GM12872 (cell line): Measurements from ENCODE around the gene NKD2.

ENCODE experiments used
- TF ChIP-seq, protein P1 (sequence below): IDR thresholded peaks from 3 replicates; pipeline ENCODE4 v1.5.1; 2011; ENCODE audit warnings: low read depth, mild to moderate bottlenecking, low read length, moderate library complexity; ENCODE audit not compliant: insufficient read depth

The NKD2 gene

DNA sequence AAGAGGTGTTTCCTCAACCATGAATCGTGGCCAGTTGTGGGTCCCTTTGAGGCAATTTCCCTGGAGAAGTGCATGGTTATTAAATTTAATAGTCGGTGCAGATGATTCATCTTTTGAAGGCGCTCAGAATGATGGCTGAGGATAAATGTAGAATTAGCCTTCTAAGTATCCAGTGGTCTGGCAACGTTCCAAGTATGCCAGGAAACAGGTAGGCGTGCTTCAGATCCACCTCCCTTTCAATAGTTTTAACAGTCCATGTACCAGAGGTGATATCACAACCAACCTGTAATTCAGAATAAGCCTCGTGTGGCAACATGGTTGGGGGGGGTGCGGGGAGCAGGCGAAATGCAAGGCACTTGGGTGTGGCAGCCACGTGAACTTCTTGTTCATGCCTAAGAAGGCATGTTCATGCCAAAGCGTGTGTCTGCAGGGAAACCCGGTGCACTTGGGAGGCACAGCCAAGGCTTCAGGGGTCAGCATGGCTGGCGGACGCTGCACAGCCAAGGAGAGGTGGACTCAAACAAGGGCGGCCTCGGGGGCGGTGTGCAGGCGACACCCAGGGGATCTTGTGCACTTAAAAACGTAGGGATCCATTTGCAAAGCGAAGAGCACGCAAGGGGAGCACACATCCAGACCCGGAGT is 5.2 kb upstream of the NKD2 start:
- TF ChIP-seq, protein P1, sequence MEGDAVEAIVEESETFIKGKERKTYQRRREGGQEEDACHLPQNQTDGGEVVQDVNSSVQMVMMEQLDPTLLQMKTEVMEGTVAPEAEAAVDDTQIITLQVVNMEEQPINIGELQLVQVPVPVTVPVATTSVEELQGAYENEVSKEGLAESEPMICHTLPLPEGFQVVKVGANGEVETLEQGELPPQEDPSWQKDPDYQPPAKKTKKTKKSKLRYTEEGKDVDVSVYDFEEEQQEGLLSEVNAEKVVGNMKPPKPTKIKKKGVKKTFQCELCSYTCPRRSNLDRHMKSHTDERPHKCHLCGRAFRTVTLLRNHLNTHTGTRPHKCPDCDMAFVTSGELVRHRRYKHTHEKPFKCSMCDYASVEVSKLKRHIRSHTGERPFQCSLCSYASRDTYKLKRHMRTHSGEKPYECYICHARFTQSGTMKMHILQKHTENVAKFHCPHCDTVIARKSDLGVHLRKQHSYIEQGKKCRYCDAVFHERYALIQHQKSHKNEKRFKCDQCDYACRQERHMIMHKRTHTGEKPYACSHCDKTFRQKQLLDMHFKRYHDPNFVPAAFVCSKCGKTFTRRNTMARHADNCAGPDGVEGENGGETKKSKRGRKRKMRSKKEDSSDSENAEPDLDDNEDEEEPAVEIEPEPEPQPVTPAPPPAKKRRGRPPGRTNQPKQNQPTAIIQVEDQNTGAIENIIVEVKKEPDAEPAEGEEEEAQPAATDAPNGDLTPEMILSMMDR: no peak

DNA sequence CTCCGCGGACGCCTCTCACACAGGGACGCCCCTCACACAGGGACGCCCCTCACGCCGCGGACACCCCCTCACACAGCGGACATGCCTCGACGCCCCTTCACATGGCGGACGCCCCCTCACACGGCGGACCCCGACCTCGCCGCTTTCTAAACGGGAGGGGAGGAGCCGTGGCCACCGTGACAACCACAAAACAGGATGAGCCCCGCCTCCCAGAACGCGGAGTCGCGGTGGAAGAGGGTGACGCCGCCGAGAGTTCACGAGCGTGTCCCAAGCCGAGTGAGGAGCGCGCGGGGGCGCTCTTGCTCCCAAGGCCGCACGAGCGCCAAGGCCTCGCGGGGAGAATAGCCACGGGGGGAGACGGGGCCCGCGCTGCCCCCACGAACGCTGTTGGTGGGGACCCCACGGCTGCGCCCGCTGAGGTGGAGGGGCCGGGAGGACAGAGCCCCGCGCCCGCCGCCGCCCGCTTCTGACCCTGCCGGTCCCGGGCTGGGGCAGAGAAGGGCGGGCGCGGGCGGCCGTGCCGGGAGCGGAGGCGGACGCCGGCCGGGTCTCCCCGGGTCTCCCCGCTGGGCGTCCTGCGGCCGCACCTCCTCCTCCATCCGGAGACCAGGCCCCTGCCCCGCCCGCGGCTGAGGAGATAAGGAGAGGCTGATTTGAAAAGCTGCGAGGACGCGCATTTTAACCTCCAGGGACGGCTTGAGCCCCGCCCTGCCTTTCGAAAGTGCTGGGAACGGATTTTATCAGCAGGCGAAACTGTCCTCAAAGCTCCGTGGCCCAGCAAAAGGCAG is 3.9 kb upstream of the NKD2 start:
- TF ChIP-seq, protein P1: peak; percentile 32; the same call in 2 of the 3 replicates

DNA sequence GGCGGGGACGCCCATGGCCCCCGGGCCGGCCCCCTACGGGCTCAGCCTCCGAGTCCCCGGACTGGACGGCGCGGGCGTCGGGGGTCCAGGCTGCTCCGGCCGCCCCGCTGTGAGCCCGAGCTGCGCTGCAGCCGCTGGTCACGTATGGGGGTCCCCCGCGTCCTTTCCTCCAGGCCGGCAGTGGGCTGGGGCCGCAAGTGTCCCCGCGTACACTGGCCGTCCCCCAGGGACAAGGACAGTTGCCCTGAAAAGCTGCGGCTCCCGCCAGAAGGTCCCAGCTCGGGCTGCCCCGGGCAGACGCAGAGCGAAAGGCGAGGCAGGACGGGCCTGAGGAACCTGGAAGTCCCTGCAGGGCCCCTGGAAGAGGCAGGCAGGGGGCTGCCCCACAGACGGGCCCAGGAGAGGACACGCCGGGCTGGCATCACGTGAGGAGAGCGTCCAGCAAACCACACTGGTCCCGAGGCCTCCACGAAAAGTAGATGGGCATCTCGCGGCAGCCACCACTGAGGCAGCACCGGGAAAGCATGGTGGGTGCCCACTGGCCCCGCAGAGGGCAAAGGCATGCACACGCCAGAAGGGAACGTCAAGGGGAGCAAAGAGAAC is 3.3 kb upstream of the NKD2 start:
- TF ChIP-seq, protein P1: no peak

DNA sequence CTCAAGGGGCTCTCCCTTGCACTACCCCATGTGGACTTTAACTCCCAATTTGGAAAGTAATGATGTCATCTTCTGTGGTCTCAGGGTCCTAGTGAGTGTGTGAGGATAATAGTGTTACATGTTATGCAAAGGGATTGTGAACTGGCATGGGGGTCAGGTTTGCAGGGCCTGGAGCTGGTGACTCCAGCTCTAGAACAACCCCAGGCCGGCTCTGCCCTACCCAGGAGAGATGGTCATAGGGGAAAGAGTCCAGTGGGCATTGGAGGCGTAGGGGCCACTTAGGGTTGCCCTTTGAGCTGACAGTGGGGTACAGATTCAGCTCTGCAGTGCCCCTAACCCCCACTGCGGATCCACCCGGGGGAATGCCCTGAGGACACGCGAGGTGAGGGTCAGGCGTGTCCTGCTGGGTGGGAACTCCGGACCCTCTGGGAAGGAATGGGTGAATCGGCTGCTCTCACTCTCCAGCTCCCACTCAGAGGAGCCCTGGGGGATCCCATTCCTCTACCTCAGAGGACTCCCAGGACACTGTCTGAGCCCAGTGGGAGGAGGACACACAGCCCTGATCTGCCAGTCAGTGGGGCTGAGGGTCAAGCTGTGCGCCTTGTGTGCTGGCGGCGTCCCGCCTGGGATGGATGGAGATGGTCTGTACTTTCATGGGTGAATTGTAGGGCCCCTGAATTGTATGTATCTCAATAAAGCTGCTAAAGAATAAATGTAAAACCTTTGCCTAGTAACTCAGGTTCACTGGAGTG is 2.5 kb upstream of the NKD2 start:
- TF ChIP-seq, protein P1: no peak

DNA sequence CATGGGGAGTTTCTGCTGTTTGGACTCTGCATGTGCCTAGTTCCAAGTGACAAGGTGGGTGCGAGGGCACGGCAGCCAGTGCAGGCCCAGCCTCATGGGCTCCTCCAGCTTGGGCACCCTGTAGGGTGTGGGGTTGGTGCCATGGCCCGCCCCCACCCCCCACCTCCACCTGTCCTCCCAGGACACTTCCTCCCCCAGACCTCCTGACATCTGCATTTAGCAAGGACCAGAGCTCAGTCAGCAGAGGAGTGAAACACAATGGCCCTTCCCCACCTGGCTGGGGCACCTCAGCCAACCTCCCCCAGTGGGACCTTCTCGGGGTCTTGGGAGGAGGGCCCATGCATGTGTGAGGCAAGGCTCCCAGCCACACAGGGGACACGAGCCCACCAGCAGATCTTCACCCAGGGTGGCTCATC is 1.9 kb upstream of the NKD2 start:
- TF ChIP-seq, protein P1: no peak

DNA sequence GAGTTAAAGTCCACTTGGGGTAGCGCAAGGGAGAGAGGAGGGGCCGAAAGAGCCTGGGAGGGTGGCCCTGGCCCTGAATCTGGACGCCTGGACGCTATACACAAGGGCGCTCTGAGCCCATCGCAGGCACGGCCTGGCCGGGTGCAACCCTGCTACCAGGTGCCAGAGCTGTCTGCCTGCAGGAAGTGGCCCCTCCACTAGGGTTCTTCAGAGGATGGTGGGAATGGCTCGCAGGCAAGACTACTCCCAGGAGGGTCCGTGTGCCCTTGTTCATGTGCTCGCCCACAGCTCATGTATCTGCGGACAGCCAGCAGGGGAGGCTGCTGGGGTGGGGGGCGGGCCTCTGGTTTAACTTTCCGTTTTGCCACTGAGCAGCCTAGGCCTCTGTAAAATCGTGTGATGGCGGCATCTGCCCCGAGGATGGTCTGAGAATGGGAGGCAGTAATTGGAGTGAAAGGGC is 1.4 kb upstream of the NKD2 start:
- TF ChIP-seq, protein P1: no peak

DNA sequence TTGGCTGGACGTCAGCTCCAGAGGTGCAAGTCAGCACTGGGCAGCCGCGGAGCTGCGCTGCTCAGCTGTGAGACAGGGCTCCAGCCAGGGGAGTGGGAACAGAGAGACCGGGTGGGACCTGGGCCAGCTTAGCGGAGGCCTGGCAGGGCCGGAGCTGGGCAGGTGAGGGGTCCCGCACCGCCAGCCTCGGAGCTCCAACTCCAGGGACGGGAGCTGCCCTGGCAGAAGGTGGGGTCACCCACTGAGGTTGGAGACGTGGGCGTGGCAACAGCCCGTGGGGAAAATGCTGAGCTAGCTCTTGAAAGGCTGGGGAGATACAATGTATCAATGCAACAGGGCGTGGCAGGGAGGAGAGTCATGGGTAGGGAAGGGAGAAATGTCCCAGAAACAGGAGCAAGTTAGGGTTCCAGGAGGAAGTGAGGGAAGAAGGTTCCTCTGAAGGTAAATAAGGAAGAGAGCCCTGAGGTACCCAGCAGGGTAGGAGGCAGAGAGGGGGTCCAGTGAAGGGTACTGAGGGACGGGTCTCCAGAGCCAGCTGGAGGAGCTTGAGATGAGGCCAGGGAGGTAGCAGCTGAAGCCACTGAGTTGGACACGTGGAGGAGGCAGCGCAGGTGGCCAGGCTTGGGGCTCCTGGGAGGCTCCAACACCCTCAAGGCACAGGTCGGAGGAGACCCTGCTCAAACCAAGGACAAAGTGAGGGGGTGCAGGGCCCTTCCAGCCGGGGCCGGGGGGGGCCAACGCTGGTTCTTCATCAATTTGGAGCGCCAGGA is 736 bp upstream of the NKD2 start:
- TF ChIP-seq, protein P1: no peak
